Heart right ventricle (tissue), 16 donors: Measurements from ENCODE around the gene MGA. TPM values are rescaled to one million over a fixed set of nuclear protein-coding genes. Genes with fewer than 3 reads are reported as not detected.
A peak's percentile ranks its signal among the peaks of the same experiment; 100 is the strongest.

Experiments used
- ATAC-seq, 8 donors: fragments of 200-7000 bp; cut with Tn5 transposase; one replicate each; pipeline ENCODE4 v1.9.1; 2020; ENCODE audit warnings: mild to moderate bottlenecking in 8 of 8, moderate library complexity in 8 of 8, moderate number of reproducible peaks in 1 of 8
- DNase-seq, 2 donors: peaks; one replicate each; pipeline ENCODE4 v3.0.0-alpha.2; 2020
- H3K27ac ChIP-seq, 10 donors: fragments of 200-600 bp; sonication (generic) in 2 of 10; one replicate each; pipeline versions ENCODE4 v1.5.0 to v1.8.0; 2020 to 2022; ENCODE audit warnings: mild to moderate bottlenecking in 3 of 10
- H3K27me3 ChIP-seq, 7 donors: fragments of 200-600 bp; one replicate each; pipeline ENCODE4 v1.8.0; 2021 to 2022; ENCODE audit warnings: mild to moderate bottlenecking in 2 of 7
- H3K36me3 ChIP-seq, 9 donors: fragments of 200-600 bp; sonication (generic) in 1 of 9; one replicate each; pipeline versions ENCODE4 v1.5.0 to v1.8.0; 2020 to 2022; ENCODE audit warnings: mild to moderate bottlenecking in 2 of 9
- H3K4me1 ChIP-seq, 9 donors: fragments of 200-600 bp; sonication (generic) in 1 of 9; one replicate each; pipeline versions ENCODE4 v1.5.0 to v1.8.0; 2020 to 2022; ENCODE audit warnings: mild to moderate bottlenecking in 4 of 9
- H3K4me3 ChIP-seq, 10 donors: fragments of 200-600 bp; sonication (generic) in 2 of 10; one replicate each; pipeline versions ENCODE4 v1.5.0 to v1.8.0; 2020 to 2022; ENCODE audit warnings: mild to moderate bottlenecking in 7 of 10, moderate library complexity in 2 of 10
- H3K9me3 ChIP-seq, 11 donors: fragments of 200-600 bp in 10 of 11; sonication (generic) in 2 of 11; one replicate each; pipeline versions ENCODE4 v1.5.0 to v1.8.0; 2013 to 2022; ENCODE audit warnings: mild to moderate bottlenecking in 2 of 11, control low read depth in 1 of 11, moderate library complexity in 1 of 11
- CTCF ChIP-seq, 9 donors: fragments of 200-600 bp; sonication (generic) in 2 of 9; IDR thresholded peaks; one replicate each; pipeline versions ENCODE4 v1.5.0 to v1.8.0; 2021 to 2022; ENCODE audit warnings: antibody characterized with exemption in 9 of 9, mild to moderate bottlenecking in 5 of 9, moderate library complexity in 1 of 9
- WGBS, 2 donors: extraction: QIAGEN DNeasy Blood & Tissue Kit; methylation state at CpG; one replicate each; pipeline ENCODE4 v1.1.7; 2013; ENCODE audit warnings: inconsistent platforms in 1 of 2; 5-methylcytosine and 5-hydroxymethylcytosine counted together
- intact Hi-C, 10 donors: fragments of 100-400 bp; cut with DNase I; formaldehyde crosslinking; loops; one replicate each; pipeline versions ENCODE4 v1.11.1 to v1.14.2; 2022
- polyA plus RNA-seq, 2 donors: library from polyadenylated mRNA; stranded (reverse); fragments of 200-250 nt; gene quantifications; one replicate each; pipeline ENCODE4 v1.2.3, GENCODE V29; 2013
- total RNA-seq, 10 donors: library from RNA; stranded (reverse); fragmentation: NEBNext Ultra II Directional in 3 of 10; extraction: Animal tissue kit (Norgen Biotek cat#: 25700) in 3 of 10; gene quantifications; one replicate each; pipeline versions ENCODE4 v1.2.1 to v1.2.4, GENCODE V29; 2021 to 2023
- donor health status: Arrhythmogenic right ventricular cardiomyopathy.
- donor health status: ischemic (EF 13 %, LVEDD 7.1; RV severe dilation, severe dysfunction).
- donor health status: healthy with polysubstance abuse.
- donor health status: DM: no; HTN: yes; CAD: no.
- donor health status: DM: no; HTN: no; CAD: no.
- donor health status: ischemic (EF 25% LVEDD 6.9; RV normal size, moderate dysfunction).
- donor health status: ischemic (EF 25% LVEDD 5.7; RV mildly dilated, moderate dysfunction).
- donor health status: healthy.
- donor health status: DM: yes; HTN: yes; CAD: no.
- donor health status: Ischemic cardiomyopathy.
- donor health status: ischemic (EF 35%, LVEDD 5.7; RV mildly dilated, moderate dysfunction).
- donor health status: nonischemic (EF 11% LVEDD 7.7; RV severe dilation, severe dysfunction).
- donor health status: DM: yes; HTN: yes; CAD: no.
- donor health status: PGD.
- donor health status: ischemic (EF 29% LVEDD 5.4; RV normal size, mild dysfunction).
- donor health status: nonischemic (EF 23%, LVEDD 6.1; RV moderate dilation, normal function).

Gene MGA
- total and polyA plus RNA-seq, 12 donors, result 1.6 to 45.3 (median 34.4) TPM

DNA sequence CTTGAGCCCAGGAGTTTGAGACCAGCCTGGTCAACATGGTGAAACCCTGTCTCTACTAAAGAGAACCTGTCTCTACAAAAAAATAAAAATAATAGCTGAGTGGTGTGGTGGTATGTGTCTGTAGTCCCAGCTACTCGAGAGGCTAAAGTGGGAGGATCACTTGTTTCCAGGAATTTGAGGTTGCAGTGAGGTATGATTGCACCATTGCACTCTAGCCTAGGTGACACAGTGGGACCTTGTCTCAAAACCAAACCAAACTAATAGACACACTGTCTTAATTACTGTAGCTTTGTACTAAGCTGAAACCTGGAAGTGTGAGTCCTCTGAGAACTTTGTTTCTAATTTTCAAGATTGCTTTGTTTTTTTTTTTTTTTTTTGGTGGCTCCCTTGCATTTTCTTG is 30.4 kb downstream of the MGA start:
- 37 to 52% methylated on average over 1 of the region's 1 CpG for WGBS, 2 donors
- Histone ChIP-seq H3K9me3 (no peaks in the 10 kb centered on the region), H3K27ac (no peak overlapping the region), H3K27me3 (no peaks in the 10 kb centered on the region), H3K4me3 (no peak overlapping the region), H3K4me1 (peaks cover 0 to 50% (median 13%) of the 10 kb centered on the region in 9 donors), H3K36me3 (no peaks in the 10 kb centered on the region)
- intact Hi-C loops, result loop anchor here in 1 of 10 donors (10.0 kb wide), 1 partner anchor 124 kb away; no protein-coding TSS in a partner anchor
- no peak for TF ChIP-seq CTCF (IDR thresholded peaks at IDR 0.05)
- no peak for ATAC-seq
- no peak for DNase-seq

DNA sequence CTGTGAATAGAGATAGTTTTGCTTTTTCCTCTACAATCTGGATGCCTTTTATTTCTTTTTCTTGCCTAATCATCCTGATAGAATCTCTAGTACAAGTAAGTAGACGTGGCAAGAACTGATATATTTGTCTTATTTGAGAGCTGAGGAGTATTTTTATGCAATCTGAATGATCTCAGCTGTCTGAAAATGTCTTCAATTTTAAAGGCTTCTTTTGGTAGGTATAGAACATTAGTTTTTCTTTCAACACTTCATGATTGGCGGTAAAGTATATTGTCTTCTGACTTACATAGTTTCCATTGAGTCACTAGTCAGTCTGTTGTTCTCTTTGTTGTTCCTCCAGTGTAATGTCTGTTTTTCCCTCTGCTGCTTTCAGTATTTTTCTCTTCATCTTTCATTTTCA is 31.3 kb downstream of the MGA start:
- H3K36me3 ChIP-seq, result peaks cover 0 to 6% (median 0%) of the 10 kb centered on the region in 9 donors
- ATAC-seq (no peak), DNase-seq (no peak)
- H3K4me3 ChIP-seq, result no peak overlapping the region
- H3K4me1 ChIP-seq, result peaks cover 0 to 58% (median 21%) of the 10 kb centered on the region in 9 donors
- H3K27me3 ChIP-seq, result no peaks in the 10 kb centered on the region
- H3K9me3 ChIP-seq, result no peaks in the 10 kb centered on the region
- no peak for TF ChIP-seq CTCF (IDR thresholded peaks at IDR 0.05)
- 79 to 86% methylated on average over 2 of the region's 2 CpGs for WGBS, 2 donors
- H3K27ac ChIP-seq, result peak overlapping the region in 1 of 10 donors; percentile 40
- intact Hi-C loops, result loop anchor here in 1 of 10 donors (10.0 kb wide), 1 partner anchor 123 kb away; no protein-coding TSS in a partner anchor

GRCh38 chr15:41692049-41692448 is 31.8 kb downstream of the MGA start:
- H3K36me3 ChIP-seq, result peaks cover 0 to 11% (median 3%) of the 10 kb centered on the region in 9 donors
- ATAC-seq (peak in 2 of 8 donors; percentile 42 to 74), DNase-seq (no peak)
- intact Hi-C loops, result loop anchor here in 1 of 10 donors (10.0 kb wide), 1 partner anchor 123 kb away; no protein-coding TSS in a partner anchor
- WGBS, 2 donors, result 74 to 77% methylated on average over 4 of the region's 4 CpGs
- H3K4me3 ChIP-seq, result no peak overlapping the region
- no peaks in the 10 kb centered on the region for H3K9me3 ChIP-seq
- H3K4me1 ChIP-seq, result peaks cover 0 to 63% (median 27%) of the 10 kb centered on the region in 9 donors
- H3K27ac ChIP-seq, result peak overlapping the region in 1 of 10 donors; percentile 40
- TF ChIP-seq CTCF (IDR thresholded peaks at IDR 0.05), result no peak
- no peaks in the 10 kb centered on the region for H3K27me3 ChIP-seq

DNA sequence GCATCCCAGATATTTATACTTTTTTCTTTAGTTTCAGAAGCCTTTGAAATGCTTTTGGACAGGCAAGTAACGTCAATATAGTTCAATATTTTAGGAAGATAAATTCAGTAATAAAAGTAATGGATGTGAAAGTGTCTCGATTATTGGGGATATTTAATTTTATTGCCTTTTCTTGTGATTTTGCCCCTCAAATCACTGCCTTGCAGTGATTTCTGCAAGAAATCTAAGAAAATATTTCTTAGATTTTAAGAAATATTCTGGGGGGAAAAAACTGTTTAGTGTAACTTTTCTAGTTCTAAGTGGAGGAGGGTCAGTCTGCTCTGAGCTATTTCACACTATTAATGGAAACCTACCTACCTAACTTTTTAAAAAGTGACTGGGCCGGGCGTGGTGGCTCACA is 33.6 kb downstream of the MGA start:
- Histone ChIP-seq H3K9me3 (no peaks in the 10 kb centered on the region), H3K4me1 (peaks cover 0 to 54% (median 25%) of the 10 kb centered on the region in 9 donors), H3K4me3 (no peak overlapping the region), H3K27ac (no peak overlapping the region), H3K36me3 (peaks cover 0 to 19% (median 3%) of the 10 kb centered on the region in 9 donors), H3K27me3 (no peaks in the 10 kb centered on the region)
- intact Hi-C loops, result loop anchor here in 1 of 10 donors (10.0 kb wide), 1 partner anchor 121 kb away; no protein-coding TSS in a partner anchor
- WGBS, 2 donors, result 96 to 98% methylated on average over 4 of the region's 4 CpGs
- no peak for DNase-seq
- no peak for ATAC-seq
- no peak for TF ChIP-seq CTCF (IDR thresholded peaks at IDR 0.05)
